T-helper 1 cell treated with Interleukin-12 subunit alpha and Interleukin-12 subunit beta and Interleukin-4 antibody, amounts not matched to agents 30 μg/mL and 1 μg/mL, for 36 hours (primary cell): Measurements from ENCODE around the gene NAV3.

Source experiments
- H3K27ac Mint-ChIP-seq: one replicate; pipeline ENCODE4 v1.8.0; 2021; ENCODE audit warnings: mild to moderate bottlenecking, mixed read lengths
- H3K27me3 Mint-ChIP-seq: one replicate; pipeline ENCODE4 v1.8.0; 2021; ENCODE audit warnings: low read depth, mixed read lengths
- H3K36me3 Mint-ChIP-seq: one replicate; pipeline ENCODE4 v1.8.0; 2021; ENCODE audit warnings: low read depth, mixed read lengths
- H3K4me1 Mint-ChIP-seq: one replicate; pipeline ENCODE4 v1.8.0; 2021; ENCODE audit warnings: low read depth, mixed read lengths
- H3K4me3 Mint-ChIP-seq: one replicate; pipeline ENCODE4 v1.8.0; 2021; ENCODE audit warnings: mild to moderate bottlenecking, moderate library complexity, mixed read lengths
- H3K9me3 Mint-ChIP-seq: one replicate; pipeline ENCODE4 v1.8.0; 2021; ENCODE audit warnings: mixed read lengths

The NAV3 gene

GRCh38 chr12:77924703-77925102 is 94.0 kb downstream of the NAV3 start:
- Mint-ChIP-seq H3K36me3 (no peaks in the 10 kb centered on the region), H3K27me3 (no peaks in the 10 kb centered on the region), H3K4me3 (no peak overlapping the region), H3K27ac (no peak overlapping the region), H3K9me3 (no peaks in the 10 kb centered on the region), H3K4me1 (no peaks in the 10 kb centered on the region)

GRCh38 chr12:77925536-77926108 is 94.9 kb downstream of the NAV3 start:
- Mint-ChIP-seq H3K27ac (no peak overlapping the region), H3K9me3 (no peaks in the 10 kb centered on the region), H3K4me3 (no peak overlapping the region), H3K27me3 (no peaks in the 10 kb centered on the region), H3K4me1 (no peaks in the 10 kb centered on the region), H3K36me3 (no peaks in the 10 kb centered on the region)

- H3K4me3 Mint-ChIP-seq, result no peak overlapping the region
- no peaks in the 10 kb centered on the region for H3K9me3 Mint-ChIP-seq
- H3K27ac Mint-ChIP-seq, result no peak overlapping the region
These were observed 97.4 kb downstream of the NAV3 start for GRCh38 chr12:77928078-77928477.

GRCh38 chr12:77932216-77932615 is 101.5 kb downstream of the NAV3 start:
- H3K4me3 Mint-ChIP-seq, result no peak overlapping the region
- H3K27me3 Mint-ChIP-seq, result no peaks in the 10 kb centered on the region
- H3K36me3 Mint-ChIP-seq, result no peaks in the 10 kb centered on the region
- no peaks in the 10 kb centered on the region for H3K4me1 Mint-ChIP-seq
- no peak overlapping the region for H3K27ac Mint-ChIP-seq
- H3K9me3 Mint-ChIP-seq, result no peaks in the 10 kb centered on the region

More at GRCh38 chr12:77928078-77928477, 97.4 kb downstream of the NAV3 start:
- Mint-ChIP-seq H3K36me3 (no peaks in the 10 kb centered on the region), H3K4me1 (no peaks in the 10 kb centered on the region), H3K27me3 (no peaks in the 10 kb centered on the region)

GRCh38 chr12:77938301-77938700 is 107.6 kb downstream of the NAV3 start:
- H3K4me3 Mint-ChIP-seq, result no peak overlapping the region
- H3K36me3 Mint-ChIP-seq, result no peaks in the 10 kb centered on the region
- H3K27me3 Mint-ChIP-seq, result no peaks in the 10 kb centered on the region
- H3K4me1 Mint-ChIP-seq, result no peaks in the 10 kb centered on the region
- H3K9me3 Mint-ChIP-seq, result no peaks in the 10 kb centered on the region
- no peak overlapping the region for H3K27ac Mint-ChIP-seq

GRCh38 chr12:77940011-77940423 is 109.3 kb downstream of the NAV3 start:
- H3K36me3 Mint-ChIP-seq, result no peaks in the 10 kb centered on the region
- no peak overlapping the region for H3K4me3 Mint-ChIP-seq
- H3K9me3 Mint-ChIP-seq, result no peaks in the 10 kb centered on the region
- no peak overlapping the region for H3K27ac Mint-ChIP-seq
- H3K4me1 Mint-ChIP-seq, result no peaks in the 10 kb centered on the region
- no peaks in the 10 kb centered on the region for H3K27me3 Mint-ChIP-seq

- Mint-ChIP-seq H3K4me1 (no peaks in the 10 kb centered on the region), H3K27me3 (no peaks in the 10 kb centered on the region), H3K27ac (no peak overlapping the region), H3K36me3 (no peaks in the 10 kb centered on the region), H3K4me3 (no peak overlapping the region), H3K9me3 (no peaks in the 10 kb centered on the region)
These were observed 109.9 kb downstream of the NAV3 start for GRCh38 chr12:77940567-77940966.

GRCh38 chr12:77941401-77941800 is 110.7 kb downstream of the NAV3 start:
- no peak overlapping the region for H3K4me3 Mint-ChIP-seq

GRCh38 chr12:77943466-77943865 is 112.8 kb downstream of the NAV3 start:
- Mint-ChIP-seq H3K27me3 (no peaks in the 10 kb centered on the region), H3K4me1 (no peaks in the 10 kb centered on the region), H3K36me3 (no peaks in the 10 kb centered on the region), H3K9me3 (no peaks in the 10 kb centered on the region), H3K27ac (no peak overlapping the region), H3K4me3 (no peak overlapping the region)

More at GRCh38 chr12:77941401-77941800, 110.7 kb downstream of the NAV3 start:
- Mint-ChIP-seq H3K27me3 (no peaks in the 10 kb centered on the region), H3K4me1 (no peaks in the 10 kb centered on the region), H3K9me3 (no peaks in the 10 kb centered on the region), H3K36me3 (no peaks in the 10 kb centered on the region), H3K27ac (no peak overlapping the region)

- Mint-ChIP-seq H3K4me3 (no peak overlapping the region), H3K4me1 (no peaks in the 10 kb centered on the region), H3K27me3 (no peaks in the 10 kb centered on the region), H3K27ac (no peak overlapping the region), H3K36me3 (no peaks in the 10 kb centered on the region), H3K9me3 (peaks cover 2% of the 10 kb centered on the region)
These were observed 115.9 kb downstream of the NAV3 start for GRCh38 chr12:77946541-77947061.

- H3K27ac Mint-ChIP-seq, result no peak overlapping the region
- no peak overlapping the region for H3K4me3 Mint-ChIP-seq
- no peaks in the 10 kb centered on the region for H3K27me3 Mint-ChIP-seq
- H3K9me3 Mint-ChIP-seq, result peaks cover 2% of the 10 kb centered on the region
- no peaks in the 10 kb centered on the region for H3K4me1 Mint-ChIP-seq
- H3K36me3 Mint-ChIP-seq, result no peaks in the 10 kb centered on the region
These were observed 116.6 kb downstream of the NAV3 start for GRCh38 chr12:77947330-77947729.

GRCh38 chr12:77947746-77948145 is 117.1 kb downstream of the NAV3 start:
- Mint-ChIP-seq H3K4me3 (no peak overlapping the region), H3K4me1 (no peaks in the 10 kb centered on the region), H3K27me3 (no peaks in the 10 kb centered on the region), H3K27ac (no peak overlapping the region), H3K36me3 (no peaks in the 10 kb centered on the region), H3K9me3 (peaks cover 2% of the 10 kb centered on the region)

GRCh38 chr12:77949943-77950342 is 119.2 kb downstream of the NAV3 start:
- Mint-ChIP-seq H3K9me3 (peaks cover 2% of the 10 kb centered on the region), H3K27ac (no peak overlapping the region), H3K4me1 (no peaks in the 10 kb centered on the region), H3K4me3 (no peak overlapping the region), H3K27me3 (no peaks in the 10 kb centered on the region), H3K36me3 (no peaks in the 10 kb centered on the region)

GRCh38 chr12:77953528-77954205 is 123.0 kb downstream of the NAV3 start:
- no peak overlapping the region for H3K27ac Mint-ChIP-seq
- no peaks in the 10 kb centered on the region for H3K4me1 Mint-ChIP-seq
- peaks cover 2% of the 10 kb centered on the region for H3K9me3 Mint-ChIP-seq
- H3K4me3 Mint-ChIP-seq, result no peak overlapping the region
- no peaks in the 10 kb centered on the region for H3K36me3 Mint-ChIP-seq
- H3K27me3 Mint-ChIP-seq, result no peaks in the 10 kb centered on the region

- H3K36me3 Mint-ChIP-seq, result no peaks in the 10 kb centered on the region
- H3K4me3 Mint-ChIP-seq, result no peak overlapping the region
- no peak overlapping the region for H3K27ac Mint-ChIP-seq
- H3K9me3 Mint-ChIP-seq, result peaks cover 2% of the 10 kb centered on the region
- H3K27me3 Mint-ChIP-seq, result no peaks in the 10 kb centered on the region
- H3K4me1 Mint-ChIP-seq, result no peaks in the 10 kb centered on the region
These were observed 123.5 kb downstream of the NAV3 start for GRCh38 chr12:77954206-77954555.
